Measurements from ENCODE around the gene SBF2.
A peak's percentile ranks its signal among the peaks of the same experiment; 100 is the strongest.
"Not testable (repeated sequence)": the region's sequence is repeated elsewhere in the genome, so short reads cannot be mapped to it uniquely, and the experiment has no call there.

The SBF2 gene

DNA sequence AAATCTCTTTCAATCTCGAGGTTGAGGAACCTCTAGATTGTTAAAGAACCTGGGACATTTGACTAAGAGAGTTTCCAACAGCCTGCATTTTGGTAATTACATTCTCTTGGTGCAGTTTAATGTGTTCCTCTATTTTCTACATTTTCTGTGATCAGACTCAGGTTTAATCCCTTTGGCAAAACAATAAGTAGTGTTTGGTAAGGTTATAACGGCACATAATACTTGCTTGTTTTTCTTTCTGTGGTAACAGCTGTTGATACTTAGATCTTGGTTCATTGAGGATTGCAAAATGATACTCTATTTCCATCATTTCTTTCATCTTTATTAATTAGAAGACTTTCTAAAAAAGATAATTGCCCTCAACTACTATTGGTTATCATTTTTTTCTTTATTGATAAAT is 271.3 kb downstream of the SBF2 start:
- no peak for DNase-seq (ENCODE audit: low read depth in 1 of 2, low spot score in 1 of 2)

DNA sequence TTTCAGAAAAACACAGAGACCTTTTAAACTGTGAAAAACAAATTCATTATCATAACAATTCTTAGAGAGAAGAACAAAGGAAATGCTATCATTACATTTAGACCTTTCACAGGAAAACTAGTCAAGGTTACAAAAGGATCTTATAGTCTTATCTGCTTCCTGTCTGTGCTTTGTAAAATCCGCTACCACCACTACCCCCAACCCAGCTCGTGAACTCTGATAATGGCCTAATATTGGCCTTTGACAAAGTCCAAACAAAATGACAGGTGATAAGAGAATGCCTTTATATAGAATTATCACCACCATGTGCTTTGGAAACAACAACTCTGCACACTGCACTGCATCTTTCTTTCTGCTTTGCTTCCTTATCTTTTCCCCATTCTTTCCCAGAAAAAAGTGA is 272.5 kb downstream of the SBF2 start:
- no peak for DNase-seq (ENCODE audit: low read depth in 1 of 2, low spot score in 1 of 2)

DNA sequence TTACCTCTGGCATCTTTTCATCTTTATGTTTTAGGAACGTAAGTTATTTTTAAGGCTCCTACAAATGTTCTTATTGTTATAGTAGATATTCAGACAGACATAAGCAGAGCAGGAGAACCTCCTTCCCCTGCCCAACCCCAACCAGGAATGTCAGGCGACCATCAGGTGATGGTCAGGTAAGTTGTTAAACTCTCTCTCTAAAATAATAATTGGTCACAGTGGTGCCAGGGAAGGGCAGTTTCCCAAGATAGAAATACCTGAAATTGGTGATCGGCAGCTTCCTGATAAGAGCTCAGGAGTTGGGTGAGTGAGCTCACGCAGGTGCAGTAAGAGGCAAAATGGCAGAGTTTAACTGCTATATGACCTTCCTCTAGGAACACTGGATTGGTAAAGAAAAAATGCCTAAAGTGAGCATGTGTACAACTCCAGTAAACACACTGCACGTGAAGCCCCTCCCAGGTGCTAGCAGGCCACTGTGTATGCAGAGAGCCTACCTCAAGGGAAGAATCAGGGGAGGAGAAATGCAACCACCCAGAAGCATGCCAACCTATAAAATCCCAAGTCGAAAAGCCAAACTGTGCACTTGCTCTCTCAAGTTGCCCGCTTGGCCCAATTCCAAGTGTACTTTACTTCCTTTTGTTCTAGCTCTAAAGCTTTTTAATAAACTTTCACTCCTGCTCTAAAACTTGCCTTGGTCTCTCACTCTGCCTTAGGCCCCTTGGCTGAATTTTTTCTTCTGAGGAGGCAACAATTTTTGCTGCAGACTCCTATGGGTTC is 273.9 kb downstream of the SBF2 start:
- DNase-seq (ENCODE audit: low read depth in 1 of 2, low spot score in 1 of 2) = no peak

DNA sequence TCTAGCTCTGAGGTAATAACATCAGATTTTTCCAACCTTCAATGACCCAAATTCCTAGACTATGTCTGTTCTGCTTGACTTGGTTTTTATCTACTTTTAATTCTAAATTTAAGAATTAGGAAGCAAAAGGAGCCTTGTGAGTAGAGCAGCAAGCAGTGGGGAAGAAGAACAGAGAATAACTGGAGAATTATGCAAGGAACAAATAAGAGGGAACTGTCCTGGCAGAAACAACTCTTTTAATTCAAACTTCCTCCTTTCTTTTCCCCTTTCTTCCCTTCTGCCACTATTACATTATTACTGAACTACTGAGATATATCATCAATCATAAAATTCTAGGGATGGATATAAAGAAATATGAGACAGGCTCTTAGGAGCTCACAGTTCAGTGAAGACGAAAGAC is 276.1 kb downstream of the SBF2 start:
- DNase-seq (ENCODE audit: low read depth in 1 of 2, low spot score in 1 of 2) = no peak

DNA sequence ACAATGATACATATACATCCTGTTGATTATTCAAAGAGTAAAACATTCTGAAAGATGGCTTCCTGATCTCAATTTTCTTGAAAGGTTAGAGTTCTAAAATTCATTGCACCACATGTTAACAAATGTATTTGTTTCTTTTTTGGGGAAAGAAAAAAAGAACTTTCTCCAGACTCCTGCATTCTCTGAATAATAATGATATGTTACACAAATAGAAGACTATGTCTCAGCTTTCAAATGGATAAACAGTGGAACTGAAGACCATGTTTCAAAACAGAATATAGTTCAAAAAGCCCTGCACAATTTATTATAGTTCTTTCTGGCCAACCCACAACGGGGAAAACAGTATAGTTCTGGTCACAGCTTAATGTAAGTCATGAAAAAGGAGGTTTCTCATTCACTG is 277.0 kb downstream of the SBF2 start:
- no peak for DNase-seq (ENCODE audit: low read depth in 1 of 2, low spot score in 1 of 2)

DNA sequence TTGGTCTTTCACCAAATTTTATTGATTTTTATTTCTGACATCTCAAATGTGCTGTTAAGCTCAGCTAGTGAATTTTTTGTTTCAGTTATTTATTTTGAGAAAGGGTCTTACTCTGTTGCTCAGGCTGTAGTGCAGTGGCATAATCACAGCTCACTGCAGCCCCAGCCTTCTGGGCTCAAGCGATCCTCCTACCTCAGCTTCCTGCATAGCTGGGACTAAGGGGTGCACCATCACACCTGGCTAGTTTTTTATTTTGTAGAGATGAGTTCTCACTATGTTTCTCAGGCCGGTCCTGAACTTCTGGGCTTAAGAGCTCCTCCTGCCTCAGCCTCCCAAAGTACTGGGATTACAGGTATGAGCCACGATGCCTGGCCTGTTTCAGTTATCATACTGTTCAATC is 282.0 kb downstream of the SBF2 start:
- no peak for DNase-seq (ENCODE audit: low read depth in 1 of 2, low spot score in 1 of 2)

DNA sequence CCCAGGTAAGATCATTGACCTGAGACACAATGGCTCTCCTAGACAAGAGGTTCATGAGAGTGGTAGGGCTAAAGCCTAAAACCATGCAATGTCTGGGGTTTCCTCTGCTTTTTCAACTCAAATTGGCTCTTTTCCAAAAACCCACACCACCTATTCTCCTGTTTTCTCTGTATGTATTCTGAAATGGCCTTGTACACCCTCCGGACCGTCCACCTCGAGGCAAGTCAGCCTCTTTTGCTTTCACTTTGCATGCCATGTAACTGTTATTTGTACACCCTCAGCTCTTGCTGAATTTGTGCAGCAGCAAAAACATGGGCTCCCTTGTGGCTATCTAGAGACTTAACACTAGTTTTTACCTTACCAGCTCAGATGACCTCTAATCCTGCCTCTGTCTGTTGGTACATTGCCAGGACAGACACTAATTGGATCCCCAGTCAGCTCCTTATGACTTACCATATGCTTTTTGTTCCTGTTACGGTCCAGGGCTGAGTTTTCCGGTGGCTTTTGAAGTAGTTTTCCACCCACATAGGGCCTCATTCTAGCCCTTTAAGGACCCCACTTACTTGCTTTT is 288.0 kb downstream of the SBF2 start:
- no peak for DNase-seq (ENCODE audit: low read depth in 1 of 2, low spot score in 1 of 2)

DNA sequence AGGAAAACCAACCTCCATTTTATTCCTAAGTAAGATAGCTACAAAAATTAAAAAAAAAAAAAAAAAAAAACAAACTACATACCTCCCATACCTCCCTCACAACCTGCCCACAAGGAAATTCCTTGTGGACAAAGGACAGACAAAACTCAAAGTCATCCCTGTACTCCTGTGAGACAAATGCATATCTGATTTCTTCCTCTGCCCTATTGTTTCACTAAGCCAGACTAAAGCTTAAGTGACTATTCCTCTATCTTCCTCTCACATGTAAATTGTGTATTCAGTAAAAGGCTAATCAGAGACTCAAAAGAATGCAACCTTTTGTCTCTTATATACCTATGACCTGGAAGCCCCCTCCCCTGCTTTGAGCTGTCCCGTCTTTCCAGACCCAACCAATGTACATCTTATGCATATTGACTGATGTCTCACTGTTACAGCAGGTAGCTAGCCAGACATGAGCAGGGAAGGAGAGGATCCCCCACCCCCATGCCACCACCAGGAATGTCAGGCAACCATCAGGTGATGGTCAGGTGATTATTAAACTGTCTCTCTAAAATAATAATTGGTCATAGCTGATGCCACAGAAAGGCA is 289.4 kb downstream of the SBF2 start:
- DNase-seq (ENCODE audit: low read depth in 1 of 2, low spot score in 1 of 2) = no peak

DNA sequence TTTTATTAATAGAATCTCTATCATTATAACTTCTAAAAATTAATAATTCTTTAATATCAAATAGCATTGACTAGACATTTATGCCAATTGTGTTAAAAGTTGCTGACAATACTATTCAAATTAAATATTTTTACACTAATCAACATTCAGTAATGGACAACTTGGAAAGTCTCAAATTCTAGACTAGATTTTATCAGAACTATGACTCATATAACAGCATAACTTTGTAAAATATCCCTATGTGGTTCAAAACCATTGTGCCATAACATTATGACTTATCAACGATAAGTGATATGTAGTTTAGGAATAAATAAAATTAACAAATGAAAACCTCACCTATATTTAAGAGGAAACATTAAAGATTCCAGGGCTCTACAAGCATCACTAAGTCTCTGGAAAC is 291.8 kb downstream of the SBF2 start:
- DNase-seq (ENCODE audit: low read depth in 1 of 2, low spot score in 1 of 2) = no peak

DNA sequence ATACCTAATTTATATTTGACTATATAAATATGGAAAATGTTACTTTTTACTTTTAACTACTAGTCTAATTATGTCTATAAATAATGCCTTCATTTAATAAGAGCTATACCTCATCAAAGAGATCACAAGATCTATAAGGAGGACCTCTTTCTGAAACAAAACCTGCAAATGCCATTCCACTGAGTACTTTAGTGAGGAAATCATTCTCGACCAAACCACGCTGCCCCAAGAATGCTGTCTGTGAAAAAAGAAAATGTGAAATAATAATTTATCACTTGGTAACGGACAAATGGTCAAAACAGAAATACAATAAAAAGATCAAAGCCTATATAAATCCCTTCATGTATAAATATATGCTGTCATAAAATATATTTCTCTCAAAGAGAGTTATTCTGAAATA is 301.7 kb downstream of the SBF2 start:
- no peak for DNase-seq (ENCODE audit: low read depth in 1 of 2, low spot score in 1 of 2)

DNA sequence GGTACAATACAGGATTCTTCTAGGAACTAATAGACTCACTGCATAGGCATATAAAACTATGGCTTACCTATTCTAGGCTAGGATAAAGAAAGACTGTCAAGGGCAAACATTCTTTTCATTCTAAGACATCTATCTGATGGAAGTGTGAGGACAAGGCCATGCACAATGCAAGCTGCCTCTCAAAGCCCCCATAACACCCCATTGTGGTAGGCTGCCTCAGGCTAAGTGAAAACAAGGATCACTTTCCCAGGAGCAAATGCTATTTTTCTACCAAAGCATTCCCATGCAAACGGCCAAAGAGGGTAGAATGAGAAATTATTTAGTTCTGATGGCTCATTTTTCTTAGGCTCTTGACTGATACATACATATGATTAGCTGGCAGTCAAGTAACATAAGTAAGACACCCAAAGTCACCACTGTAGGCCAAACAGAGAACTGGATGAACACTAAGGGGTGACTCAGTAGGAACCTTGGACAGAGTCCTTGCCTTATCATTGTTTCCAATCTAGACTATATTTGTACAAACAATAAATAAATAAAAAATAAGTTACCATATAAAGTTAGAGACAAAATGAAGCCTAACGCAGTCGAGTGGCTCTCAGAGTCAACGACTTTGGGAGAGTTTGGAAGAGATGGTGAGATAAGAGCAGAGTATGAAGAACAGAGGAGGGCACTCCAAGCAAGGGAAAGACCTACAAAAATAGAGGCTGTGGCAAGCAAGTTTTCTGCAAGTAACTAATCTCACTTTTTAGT is 303.6 kb downstream of the SBF2 start:
- DNase-seq (ENCODE audit: low read depth in 1 of 2, low spot score in 1 of 2) = no peak

DNA sequence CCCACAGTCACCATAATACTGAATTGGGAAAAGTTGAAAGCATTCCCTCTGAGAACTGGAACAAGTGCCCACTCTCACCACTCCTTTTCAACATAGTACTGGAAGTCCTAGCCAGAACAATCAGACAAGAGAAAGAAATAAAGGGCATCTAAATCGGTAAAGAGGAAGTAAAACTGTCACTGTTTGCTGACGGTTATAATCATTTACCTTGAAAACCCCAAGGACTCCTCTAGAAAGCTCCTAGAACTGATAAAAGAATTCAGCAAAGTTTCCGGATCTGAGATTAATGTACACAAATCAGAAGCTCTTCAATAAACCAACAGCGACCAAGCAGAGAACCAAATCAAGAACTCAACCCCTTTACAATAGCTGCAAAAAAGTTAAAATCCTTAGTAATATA is 306.7 kb downstream of the SBF2 start:
- DNase-seq (ENCODE audit: low read depth in 1 of 2, low spot score in 1 of 2) = not testable (repeated sequence)

DNA sequence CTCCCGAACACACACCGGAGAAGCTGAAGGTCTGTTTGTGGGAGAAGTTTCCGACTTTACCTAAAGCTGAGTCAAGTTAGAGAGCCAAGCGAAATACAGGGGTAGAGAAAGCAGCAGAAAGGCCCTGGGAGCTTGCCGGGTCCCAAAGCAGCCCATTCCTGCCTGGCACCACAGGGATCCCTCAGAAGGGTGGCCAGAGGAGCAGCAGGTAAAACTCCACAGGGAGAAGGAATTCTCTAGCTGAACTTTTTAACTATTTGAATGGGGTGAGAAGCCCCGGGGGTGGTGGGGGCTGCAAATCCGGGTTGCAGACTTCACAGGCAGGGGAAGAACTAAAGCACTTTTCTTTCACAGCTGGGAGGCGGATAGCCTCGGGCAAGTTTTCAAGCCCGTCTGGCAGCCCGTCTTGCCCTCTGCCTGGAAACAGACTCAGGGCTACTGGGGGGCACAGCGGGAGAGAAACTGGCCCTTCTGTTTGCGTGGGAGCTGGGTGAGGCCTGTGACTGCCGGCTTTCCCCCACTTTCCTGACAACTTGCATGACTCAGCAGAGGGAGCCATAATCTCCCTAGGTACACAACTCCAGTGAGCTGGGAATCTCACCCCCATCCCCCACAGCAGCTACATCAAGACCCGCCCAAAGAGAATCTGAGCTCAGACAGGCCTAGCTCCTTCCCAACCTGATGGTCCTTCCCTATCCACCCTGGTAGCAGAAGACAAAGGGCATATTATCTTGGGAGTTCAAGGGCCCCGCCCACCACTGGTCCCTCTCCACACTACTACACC is 311.0 kb downstream of the SBF2 start:
- no peak for DNase-seq (ENCODE audit: low read depth in 1 of 2, low spot score in 1 of 2)

DNA sequence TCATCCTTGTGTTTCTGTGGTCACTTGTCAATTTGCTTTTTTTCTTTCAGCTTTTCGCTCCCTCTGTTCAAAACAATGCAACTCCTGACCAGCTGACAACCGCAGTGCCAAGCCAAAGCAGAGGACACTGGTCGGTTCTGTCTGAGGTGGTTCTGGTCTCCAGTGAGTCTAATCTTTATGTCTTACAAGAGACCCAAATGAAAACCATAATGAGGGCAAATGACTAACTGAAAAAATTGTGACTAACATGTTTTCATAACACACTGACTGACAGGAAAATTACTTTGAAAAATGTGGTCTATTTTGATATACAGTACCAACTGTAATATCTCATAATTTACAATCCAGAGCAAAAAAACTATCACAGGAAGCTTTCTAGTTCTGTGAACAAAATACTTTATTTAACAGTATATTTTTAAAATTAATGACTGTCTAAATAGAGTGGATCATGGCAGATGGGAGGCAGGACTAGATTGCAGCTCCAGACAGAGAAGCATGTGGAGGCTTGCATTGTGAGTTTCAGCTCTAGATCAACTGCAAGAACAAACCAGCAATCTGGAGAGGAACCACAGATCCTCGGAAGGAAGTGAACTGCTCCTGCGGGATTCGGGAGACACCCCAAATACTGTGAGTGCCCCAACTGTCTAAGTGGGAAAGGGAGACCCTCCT is 311.8 kb downstream of the SBF2 start:
- DNase-seq (ENCODE audit: low read depth in 1 of 2, low spot score in 1 of 2) = no peak

DNA sequence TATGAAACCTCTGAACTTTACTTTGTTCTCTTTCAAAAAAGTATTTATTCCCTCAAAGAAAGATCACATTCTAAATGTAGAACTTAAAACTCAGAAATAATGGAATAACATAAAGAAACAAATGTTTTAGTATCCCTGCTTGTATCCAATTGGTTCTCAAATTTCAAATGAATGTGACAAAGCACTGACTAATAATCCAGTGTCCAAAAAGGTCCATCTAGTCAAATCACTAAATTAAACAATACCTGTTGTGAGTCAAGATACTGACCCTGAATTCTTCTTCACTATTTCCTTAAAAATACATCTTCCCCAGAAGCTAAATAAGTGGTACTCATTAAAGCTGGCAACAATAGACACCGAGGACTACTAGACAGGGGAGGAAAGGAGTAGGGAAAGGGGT is 313.1 kb downstream of the SBF2 start:
- DNase-seq (ENCODE audit: low read depth in 1 of 2, low spot score in 1 of 2) = no peak

DNA sequence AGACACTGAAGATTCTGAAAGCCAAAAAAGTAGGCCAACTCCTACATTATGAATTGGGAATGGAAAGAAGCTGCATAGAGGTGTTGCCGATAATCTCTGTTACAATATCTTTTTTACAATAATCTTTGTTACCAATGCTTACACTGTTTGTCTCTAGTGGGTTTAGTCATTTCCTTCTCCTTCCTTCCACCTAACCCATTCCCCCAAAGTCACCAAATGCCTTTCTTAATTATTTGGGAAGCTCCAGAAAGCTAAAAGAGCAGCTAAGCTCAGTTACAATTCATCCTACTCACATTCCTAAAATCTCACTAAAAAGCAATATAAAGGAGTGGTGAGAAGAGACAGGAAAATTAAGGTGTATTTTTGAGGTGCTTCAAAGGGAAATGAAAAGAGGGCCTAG is 316.5 kb downstream of the SBF2 start:
- no peak for DNase-seq (ENCODE audit: low read depth in 1 of 2, low spot score in 1 of 2)

DNA sequence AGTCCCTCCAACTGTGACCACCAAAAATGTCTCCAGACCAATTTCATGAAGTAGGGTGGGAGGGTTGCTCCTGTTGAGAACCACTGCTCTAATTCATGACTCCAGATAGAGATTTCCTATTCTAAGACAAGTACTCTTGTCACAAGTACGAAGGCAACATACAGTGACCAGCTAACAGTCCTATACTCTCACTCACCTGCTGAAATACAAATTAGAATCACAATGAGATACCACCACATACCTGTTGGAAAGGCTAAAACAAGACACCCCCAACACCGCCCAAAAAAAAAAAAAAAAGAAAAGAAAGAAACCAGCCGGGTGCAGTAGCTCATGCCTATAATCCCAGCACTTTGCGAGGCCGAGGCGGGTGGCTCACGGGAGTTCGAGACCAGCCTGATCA is 319.6 kb downstream of the SBF2 start:
- DNase-seq (ENCODE audit: low read depth in 1 of 2, low spot score in 1 of 2) = no peak

DNA sequence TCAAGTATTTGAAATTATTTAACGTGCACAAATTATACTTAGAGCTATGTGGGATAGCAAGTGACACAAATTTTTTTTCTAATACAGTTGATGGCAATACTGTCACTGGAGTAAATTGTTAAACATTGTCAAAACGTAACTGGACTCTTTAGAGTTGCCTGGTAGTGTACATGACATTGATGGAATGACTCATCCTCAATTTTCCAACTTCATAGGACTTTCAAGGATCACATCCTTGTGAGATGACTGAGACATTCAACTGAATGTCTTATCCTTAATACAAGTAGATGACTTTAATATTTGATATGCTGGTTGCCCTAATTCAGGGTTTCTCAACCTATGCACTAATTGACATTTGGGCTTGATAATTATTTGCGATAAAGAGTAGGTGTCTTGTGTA is 320.1 kb downstream of the SBF2 start:
- no peak for DNase-seq (ENCODE audit: low read depth in 1 of 2, low spot score in 1 of 2)

DNA sequence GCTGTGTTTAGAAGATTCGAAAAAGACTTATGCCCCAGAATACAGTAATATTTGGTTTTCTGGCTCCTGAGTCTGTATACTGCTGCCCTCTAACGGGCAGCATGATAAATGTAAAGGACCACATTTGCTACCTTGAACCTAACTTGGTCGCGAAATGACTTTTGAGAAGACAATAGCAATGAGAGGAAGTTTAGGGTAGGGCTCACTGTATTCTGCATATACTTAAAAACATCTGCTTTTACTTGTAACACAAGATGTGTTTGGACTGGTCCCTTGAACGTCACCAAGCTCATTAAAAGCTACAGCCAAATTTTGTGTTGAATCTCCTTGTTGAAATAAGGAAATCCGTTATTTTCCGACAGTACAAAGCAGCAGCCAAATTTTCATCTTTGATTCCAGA is 321.0 kb downstream of the SBF2 start:
- peak in 1 of 2 donors; percentile 7 for DNase-seq (ENCODE audit: low read depth in 1 of 2, low spot score in 1 of 2)

DNA sequence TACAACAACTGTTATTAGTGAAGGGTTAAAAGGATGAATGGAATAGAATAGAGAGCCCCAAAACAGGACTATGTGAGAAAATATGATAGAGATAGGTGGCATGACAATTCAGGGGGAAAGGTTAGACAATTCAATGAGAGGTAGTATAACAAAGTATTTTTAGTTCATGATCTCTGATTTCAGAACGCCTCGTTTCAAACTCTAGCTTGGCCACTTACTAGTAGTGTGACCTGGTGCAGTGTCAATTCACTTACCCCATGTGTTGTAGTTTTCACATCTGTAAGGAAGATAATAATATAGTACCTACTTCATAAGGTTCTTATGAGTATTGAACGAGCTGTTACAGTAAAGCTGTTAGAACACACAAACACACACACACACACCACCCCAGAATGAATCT is 322.1 kb downstream of the SBF2 start:
- no peak for DNase-seq (ENCODE audit: low read depth in 1 of 2, low spot score in 1 of 2)

DNA sequence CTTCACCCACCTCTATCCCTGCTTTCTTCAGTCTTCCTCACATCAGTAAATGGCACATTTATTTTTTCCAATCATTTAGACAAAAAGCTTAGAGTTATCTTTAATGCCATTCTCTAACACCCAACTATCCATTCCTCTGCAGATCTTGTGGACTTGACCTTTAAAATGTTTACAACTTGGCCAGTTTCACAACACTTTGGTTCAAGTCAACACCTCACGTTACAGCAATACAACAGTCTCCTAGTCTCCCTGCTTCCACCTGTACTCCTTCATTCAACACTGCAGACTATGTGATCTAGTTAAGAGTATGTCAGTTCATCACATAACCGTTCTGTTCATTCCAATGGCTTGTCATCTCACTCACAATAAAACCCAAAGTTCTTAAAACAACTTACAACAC is 325.0 kb downstream of the SBF2 start:
- DNase-seq (ENCODE audit: low read depth in 1 of 2, low spot score in 1 of 2) = no peak

Measured in activated CD4-positive, alpha-beta T cell treated with anti-CD3 and anti-CD28 coated beads, Interleukin-2, amount 50 U/mL, for 24 hours (primary cell).